ENCODE data around the gene MCTP1. TPM values are rescaled to one million over a fixed set of nuclear protein-coding genes. Genes with fewer than 3 reads are reported as not detected.

MCTP1 gene
- polyA plus RNA-seq, 3 donors = 34.4 to 72.9 (median 55.5) TPM

- H3K9me3 ChIP-seq (replicated peaks in 1 of 2; ENCODE audit: control insufficient read depth in 1 of 2, insufficient read depth in 1 of 2, low read length in 2 of 2) = no peaks in the 10 kb centered on the region
- H3K4me3 ChIP-seq (replicated peaks in 1 of 3; ENCODE audit: low read depth in 2 of 3, low read length in 3 of 3) = no peak overlapping the region
- H3K27ac ChIP-seq (ENCODE audit: low read depth in 1 of 2, low read length in 2 of 2) = no peak overlapping the region
- TF ChIP-seq CTCF (IDR thresholded peaks at IDR 0.05) = no peak
- H3K27me3 Mint-ChIP-seq (ENCODE audit: low read depth in 3 of 3) = peaks cover 0 to 2% (median 0%) of the 10 kb centered on the region in 3 donors
- no peaks in the 10 kb centered on the region for H3K4me1 Mint-ChIP-seq
- H3K27me3 ChIP-seq (ENCODE audit: control insufficient read depth in 2 of 2, insufficient read depth in 2 of 2, low read length in 2 of 2) = no peaks in the 10 kb centered on the region
- no peaks in the 10 kb centered on the region for H4K20me1 ChIP-seq (ENCODE audit: insufficient read depth, low read length)
- H3K79me2 ChIP-seq (ENCODE audit: insufficient read depth, low read length) = no peaks in the 10 kb centered on the region
- H3K36me3 Mint-ChIP-seq = no peaks in the 10 kb centered on the region
- no peak overlapping the region for H3K9ac ChIP-seq (ENCODE audit: insufficient read depth, low read length, poor library complexity, severe bottlenecking)
- intact Hi-C loops (cut with micrococcal nuclease) = no loop called here
- DNase-seq = no peak
- H3K27ac Mint-ChIP-seq = no peak overlapping the region
- no peaks in the 10 kb centered on the region for H3K4me1 ChIP-seq (ENCODE audit: control insufficient read depth in 1 of 2, insufficient read depth in 2 of 2, low read length in 2 of 2)
- no peaks in the 10 kb centered on the region for H3K36me3 ChIP-seq (replicated peaks in 1 of 2; ENCODE audit: control insufficient read depth in 1 of 2, insufficient read depth in 2 of 2, low read length in 2 of 2)
- H3K4me2 ChIP-seq (replicated peaks; ENCODE audit: extremely low read depth, low read length, poor library complexity, severe bottlenecking) = no peak overlapping the region
- no peak overlapping the region for H2AFZ ChIP-seq (ENCODE audit: insufficient read depth, low read depth, low read length, poor library complexity, severe bottlenecking)
- WGBS (ENCODE audit: insufficient coverage) = no CpG with 5 or more reads among the region's 1 CpG
- H3K9me3 Mint-ChIP-seq = no peaks in the 10 kb centered on the region
- H3K4me3 Mint-ChIP-seq = no peak overlapping the region
These were observed 182.2 kb downstream of the MCTP1 start for GRCh38 chr5:95102687-95103086.

GRCh38 chr5:95102080-95102479, 182.8 kb downstream of the MCTP1 start:
- H3K27me3 Mint-ChIP-seq (ENCODE audit: low read depth in 3 of 3) = peaks cover 0 to 2% (median 0%) of the 10 kb centered on the region in 3 donors

More at GRCh38 chr5:95102080-95102479, 182.8 kb downstream of the MCTP1 start:
- Mint-ChIP-seq H3K4me1 (no peaks in the 10 kb centered on the region), H3K27ac (no peak overlapping the region), H3K9me3 (peaks cover 0 to 3% (median 0%) of the 10 kb centered on the region in 7 donors), H3K4me3 (no peak overlapping the region), H3K36me3 (no peaks in the 10 kb centered on the region)
- no peak for TF ChIP-seq CTCF (IDR thresholded peaks at IDR 0.05)
- no CpG with 5 or more reads among the region's 1 CpG for WGBS (ENCODE audit: insufficient coverage)
- no peak for DNase-seq
- no peak overlapping the region for H2AFZ ChIP-seq (ENCODE audit: insufficient read depth, low read depth, low read length, poor library complexity, severe bottlenecking)
- no peak overlapping the region for H3K4me2 ChIP-seq (replicated peaks; ENCODE audit: extremely low read depth, low read length, poor library complexity, severe bottlenecking)
- H3K27me3 ChIP-seq (ENCODE audit: control insufficient read depth in 2 of 2, insufficient read depth in 2 of 2, low read length in 2 of 2) = no peaks in the 10 kb centered on the region
- H3K79me2 ChIP-seq (ENCODE audit: insufficient read depth, low read length) = no peaks in the 10 kb centered on the region
- no peaks in the 10 kb centered on the region for H3K4me1 ChIP-seq (ENCODE audit: control insufficient read depth in 1 of 2, insufficient read depth in 2 of 2, low read length in 2 of 2)
- H3K36me3 ChIP-seq (replicated peaks in 1 of 2; ENCODE audit: control insufficient read depth in 1 of 2, insufficient read depth in 2 of 2, low read length in 2 of 2) = no peaks in the 10 kb centered on the region
- H3K4me3 ChIP-seq (replicated peaks in 1 of 3; ENCODE audit: low read depth in 2 of 3, low read length in 3 of 3) = no peak overlapping the region
- H3K27ac ChIP-seq (ENCODE audit: low read depth in 1 of 2, low read length in 2 of 2) = no peak overlapping the region
- no peaks in the 10 kb centered on the region for H4K20me1 ChIP-seq (ENCODE audit: insufficient read depth, low read length)
- no peaks in the 10 kb centered on the region for H3K9me3 ChIP-seq (replicated peaks in 1 of 2; ENCODE audit: control insufficient read depth in 1 of 2, insufficient read depth in 1 of 2, low read length in 2 of 2)
- H3K9ac ChIP-seq (ENCODE audit: insufficient read depth, low read length, poor library complexity, severe bottlenecking) = no peak overlapping the region
- intact Hi-C loops (cut with micrococcal nuclease) = no loop called here
